ENCODE results near the gene ZFYVE16.

ZFYVE16 gene

DNA sequence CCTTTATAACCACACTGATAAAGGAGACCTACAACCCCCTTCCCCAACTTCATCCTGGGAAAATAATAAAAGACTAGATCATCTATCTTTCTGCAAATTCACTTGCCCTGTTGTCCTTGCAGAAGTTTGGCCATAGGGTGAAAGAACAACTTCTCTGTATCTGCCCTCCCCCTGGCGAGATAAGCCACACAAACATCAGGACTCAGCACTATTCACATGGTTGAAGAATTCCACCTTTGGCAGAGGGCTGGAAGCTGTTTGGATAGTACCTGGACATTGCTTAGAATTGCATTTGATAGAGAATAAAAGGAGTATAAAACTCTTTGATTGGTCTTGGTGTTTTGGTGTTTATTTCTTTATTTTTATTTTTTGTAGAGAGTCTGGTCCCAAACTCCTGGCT is 97.0 kb downstream of the ZFYVE16 start:
- H3K4me3 ChIP-seq (ENCODE audit: low read length): no peak overlapping the region
- DNase-seq (ENCODE audit: low read depth): no peak
- TF ChIP-seq, protein P1, sequence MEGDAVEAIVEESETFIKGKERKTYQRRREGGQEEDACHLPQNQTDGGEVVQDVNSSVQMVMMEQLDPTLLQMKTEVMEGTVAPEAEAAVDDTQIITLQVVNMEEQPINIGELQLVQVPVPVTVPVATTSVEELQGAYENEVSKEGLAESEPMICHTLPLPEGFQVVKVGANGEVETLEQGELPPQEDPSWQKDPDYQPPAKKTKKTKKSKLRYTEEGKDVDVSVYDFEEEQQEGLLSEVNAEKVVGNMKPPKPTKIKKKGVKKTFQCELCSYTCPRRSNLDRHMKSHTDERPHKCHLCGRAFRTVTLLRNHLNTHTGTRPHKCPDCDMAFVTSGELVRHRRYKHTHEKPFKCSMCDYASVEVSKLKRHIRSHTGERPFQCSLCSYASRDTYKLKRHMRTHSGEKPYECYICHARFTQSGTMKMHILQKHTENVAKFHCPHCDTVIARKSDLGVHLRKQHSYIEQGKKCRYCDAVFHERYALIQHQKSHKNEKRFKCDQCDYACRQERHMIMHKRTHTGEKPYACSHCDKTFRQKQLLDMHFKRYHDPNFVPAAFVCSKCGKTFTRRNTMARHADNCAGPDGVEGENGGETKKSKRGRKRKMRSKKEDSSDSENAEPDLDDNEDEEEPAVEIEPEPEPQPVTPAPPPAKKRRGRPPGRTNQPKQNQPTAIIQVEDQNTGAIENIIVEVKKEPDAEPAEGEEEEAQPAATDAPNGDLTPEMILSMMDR (conservative IDR thresholded peaks at IDR 0.05; ENCODE audit: low read depth, low read length): no peak

DNA sequence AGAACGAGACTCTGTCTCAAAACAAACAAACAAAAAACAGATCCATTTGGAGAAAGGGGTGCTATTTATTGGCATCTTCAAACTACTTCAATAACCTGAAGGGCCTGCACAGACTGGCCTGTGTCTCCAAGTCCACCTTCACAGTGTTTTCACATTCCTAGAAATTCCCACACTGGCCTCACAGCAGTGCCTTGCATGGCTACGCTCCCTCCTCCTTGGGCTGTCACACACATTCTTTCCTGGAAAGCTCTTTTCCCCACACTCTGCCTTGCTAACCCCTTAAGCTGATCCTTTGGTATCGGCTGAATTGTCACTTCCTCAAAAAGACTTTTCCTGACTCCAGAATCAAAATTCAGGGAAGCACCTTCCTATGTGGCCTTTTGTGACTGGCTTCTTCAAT is 99.8 kb downstream of the ZFYVE16 start:
- H3K4me3 ChIP-seq (ENCODE audit: low read length): no peak overlapping the region
- DNase-seq (ENCODE audit: low read depth): no peak
- TF ChIP-seq, protein P1 (conservative IDR thresholded peaks at IDR 0.05; ENCODE audit: low read depth, low read length): no peak

DNA sequence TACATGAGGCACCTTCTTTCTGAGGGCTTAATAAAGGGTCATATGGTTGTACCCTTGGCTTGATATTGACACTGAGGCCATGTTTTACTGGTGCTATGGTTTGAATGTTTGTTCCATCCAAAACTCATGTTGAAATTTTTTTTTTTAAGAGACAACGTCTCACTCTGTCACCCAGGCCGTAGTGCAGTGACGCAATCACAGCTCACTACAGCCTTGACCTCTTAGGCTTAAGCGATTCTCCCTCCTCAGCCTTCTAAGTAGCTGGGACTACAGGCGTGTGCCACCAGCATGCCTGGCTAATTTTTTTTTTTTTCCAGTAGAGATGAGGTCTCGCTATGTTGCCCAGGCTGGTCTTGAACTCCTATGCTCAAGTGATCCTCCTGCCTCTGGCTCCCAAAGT is 101.0 kb downstream of the ZFYVE16 start:
- no peak for DNase-seq (ENCODE audit: low read depth)
- TF ChIP-seq, protein P1 (conservative IDR thresholded peaks at IDR 0.05; ENCODE audit: low read depth, low read length): no peak
- H3K4me3 ChIP-seq (ENCODE audit: low read length): no peak overlapping the region

DNA sequence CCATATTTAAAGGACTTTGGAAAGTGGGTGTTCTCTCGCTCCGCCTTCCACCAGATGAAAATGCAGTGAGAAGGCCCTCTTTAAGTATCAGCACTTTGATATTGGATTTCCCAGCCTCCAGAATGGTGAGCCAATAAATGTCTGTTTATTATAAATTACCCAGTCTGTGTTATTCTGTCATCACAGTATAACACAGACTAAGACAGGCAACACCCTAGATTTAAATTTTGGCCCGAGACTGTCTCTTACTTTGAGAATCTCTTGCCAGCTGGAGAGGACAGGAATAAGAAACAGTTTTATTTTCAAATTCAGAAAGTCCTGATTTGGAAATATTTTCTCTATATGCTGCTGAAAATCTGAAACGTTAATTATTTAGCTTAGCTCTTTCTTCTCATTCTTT is 101.5 kb downstream of the ZFYVE16 start:
- DNase-seq (ENCODE audit: low read depth): no peak
- TF ChIP-seq, protein P1 (conservative IDR thresholded peaks at IDR 0.05; ENCODE audit: low read depth, low read length): no peak
- H3K4me3 ChIP-seq (ENCODE audit: low read length): no peak overlapping the region

DNA sequence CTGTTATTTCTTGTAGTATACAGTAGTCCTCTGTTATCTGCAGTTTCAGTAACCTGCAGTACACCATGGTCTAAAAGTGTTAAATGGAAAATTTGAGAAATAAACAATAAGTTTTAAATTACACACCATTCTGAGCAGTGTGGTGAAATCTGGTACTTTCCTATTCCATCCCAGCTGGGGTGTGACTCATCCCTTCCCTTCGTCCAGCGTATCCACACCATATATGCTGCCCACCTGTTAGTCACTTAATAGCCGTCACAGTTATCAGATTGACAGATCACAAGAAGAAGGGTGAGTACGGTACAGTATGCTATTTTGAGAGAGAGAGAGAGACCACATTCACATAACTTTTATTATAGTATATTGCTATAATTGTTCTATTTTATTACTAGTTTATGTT is 109.0 kb downstream of the ZFYVE16 start:
- TF ChIP-seq, protein P1 (conservative IDR thresholded peaks at IDR 0.05; ENCODE audit: low read depth, low read length): no peak
- DNase-seq (ENCODE audit: low read depth): peak; percentile 29
- H3K4me3 ChIP-seq (ENCODE audit: low read length): no peak overlapping the region

Data from retinal pigment epithelial cell (primary cell).